CD14-positive monocyte (primary cell): ENCODE measurements around the gene SERINC4. TPM values are rescaled to one million over a fixed set of nuclear protein-coding genes. Genes with fewer than 3 reads are reported as not detected.

Source experiments
- DNase-seq, 3 donors: peaks; one replicate each; pipeline ENCODE4 v3.0.0-alpha.2; 2011 to 2022
- H2AFZ ChIP-seq: 2 replicates; pipeline ENCODE4 v1.6.0; 2012; ENCODE audit warnings: mild to moderate bottlenecking, low read depth, low read length, inconsistent platforms; ENCODE audit not compliant: insufficient read depth, poor library complexity, severe bottlenecking
- H3K27ac ChIP-seq, 2 donors: 1 replicate in 1 of 2; 2 replicates in 1 of 2; pipeline ENCODE4 v1.5.1; 2012 to 2013; ENCODE audit warnings: low read length in 2 of 2, control low read depth in 1 of 2, inconsistent platforms in 1 of 2, low read depth in 1 of 2, mild to moderate bottlenecking in 1 of 2
- H3K27me3 ChIP-seq, 2 donors: one replicate each; pipeline versions ENCODE4 v1.6.0 to v1.6.1; 2011 to 2013; ENCODE audit warnings: low read length in 2 of 2; ENCODE audit not compliant: control insufficient read depth in 2 of 2, insufficient read depth in 2 of 2
- H3K36me3 ChIP-seq, 2 donors: replicated peaks in 1 of 2; 1 replicate in 1 of 2; 2 replicates in 1 of 2; pipeline versions ENCODE4 v1.5.1 to v1.6.1; 2012 to 2013; ENCODE audit warnings: low read length in 2 of 2, control low read depth in 1 of 2, inconsistent platforms in 1 of 2, mild to moderate bottlenecking in 1 of 2; ENCODE audit not compliant: insufficient read depth in 2 of 2, control insufficient read depth in 1 of 2
- H3K4me1 ChIP-seq, 2 donors: 1 replicate in 1 of 2; 2 replicates in 1 of 2; pipeline versions ENCODE4 v1.5.1 to v1.6.1; 2012 to 2013; ENCODE audit warnings: low read length in 2 of 2, control low read depth in 1 of 2, inconsistent platforms in 1 of 2, mild to moderate bottlenecking in 1 of 2, moderate library complexity in 1 of 2; ENCODE audit not compliant: insufficient read depth in 2 of 2, control insufficient read depth in 1 of 2
- H3K4me2 ChIP-seq: replicated peaks from 2 replicates; pipeline ENCODE3; 2012; ENCODE audit warnings: low read length, moderate library complexity, mild to moderate bottlenecking; ENCODE audit not compliant: poor library complexity, severe bottlenecking; ENCODE audit errors: extremely low read depth
- H3K4me3 ChIP-seq, 3 experiments: fragments of 200-600 bp in 1 of 3; sonication (generic) in 1 of 3; replicated peaks in 1 of 3; 1 replicate in 2 of 3; 2 replicates in 1 of 3; pipeline ENCODE4 v1.5.1; 2011 to 2013; ENCODE audit warnings: low read length in 3 of 3, mild to moderate bottlenecking in 3 of 3, control low read depth in 2 of 3, low read depth in 2 of 3, inconsistent platforms in 1 of 3, moderate library complexity in 1 of 3
- H3K79me2 ChIP-seq: 2 replicates; pipeline ENCODE4 v1.6.0; 2012; ENCODE audit warnings: mild to moderate bottlenecking, control low read depth, inconsistent platforms, low read length, moderate library complexity; ENCODE audit not compliant: insufficient read depth
- H3K9ac ChIP-seq: 2 replicates; pipeline ENCODE4 v1.6.0; 2017; ENCODE audit warnings: low read length, mild to moderate bottlenecking; ENCODE audit not compliant: insufficient read depth, poor library complexity, severe bottlenecking
- H3K9me3 ChIP-seq, 2 donors: replicated peaks in 1 of 2; 1 replicate in 1 of 2; 2 replicates in 1 of 2; pipeline versions ENCODE4 v1.5.1 to v1.6.1; 2012 to 2013; ENCODE audit warnings: low read length in 2 of 2, control low read depth in 1 of 2; ENCODE audit not compliant: control insufficient read depth in 1 of 2, insufficient read depth in 1 of 2
- H4K20me1 ChIP-seq: 2 replicates; pipeline ENCODE4 v1.6.0; 2012; ENCODE audit warnings: mild to moderate bottlenecking, low read length, control low read depth, moderate library complexity; ENCODE audit not compliant: insufficient read depth
- H3K27ac Mint-ChIP-seq, 7 donors: one replicate each; pipeline ENCODE4 v1.8.0; 2020; ENCODE audit warnings: mild to moderate bottlenecking in 7 of 7, mixed read lengths in 7 of 7, moderate library complexity in 6 of 7, inconsistent platforms in 2 of 7
- H3K27me3 Mint-ChIP-seq, 3 donors: one replicate each; pipeline ENCODE4 v1.8.0; 2021 to 2022; ENCODE audit warnings: low read depth in 3 of 3, mild to moderate bottlenecking in 3 of 3, mixed read lengths in 3 of 3, moderate library complexity in 3 of 3, inconsistent platforms in 1 of 3
- H3K36me3 Mint-ChIP-seq, 2 donors: one replicate each; pipeline ENCODE4 v1.8.0; 2020; ENCODE audit warnings: mixed read lengths in 2 of 2, inconsistent platforms in 1 of 2, mild to moderate bottlenecking in 1 of 2
- H3K4me1 Mint-ChIP-seq: one replicate; pipeline ENCODE4 v1.8.0; 2020; ENCODE audit warnings: mild to moderate bottlenecking, mixed read lengths
- H3K4me3 Mint-ChIP-seq, 2 donors: one replicate each; pipeline ENCODE4 v1.8.0; 2020; ENCODE audit warnings: mild to moderate bottlenecking in 2 of 2, mixed read lengths in 2 of 2, moderate library complexity in 1 of 2
- H3K9me3 Mint-ChIP-seq, 7 donors: one replicate each; pipeline ENCODE4 v1.8.0; 2020 to 2022; ENCODE audit warnings: mixed read lengths in 7 of 7, mild to moderate bottlenecking in 6 of 7, moderate library complexity in 6 of 7, inconsistent platforms in 2 of 7
- CTCF ChIP-seq: fragments of 200-600 bp; IDR thresholded peaks from one replicate; pipeline ENCODE4 v1.8.0; 2022; ENCODE audit warnings: antibody characterized with exemption, mild to moderate bottlenecking
- WGBS: methylation state at CpG from one replicate; pipeline ENCODE4 v1.1.5; 2013; ENCODE audit warnings: missing lambda C conversion rate; ENCODE audit not compliant: insufficient coverage; 5-methylcytosine and 5-hydroxymethylcytosine counted together
- intact Hi-C, 2 donors: fragments of 100-400 bp; cut with micrococcal nuclease; formaldehyde crosslinking; loops; one replicate each; pipeline versions ENCODE4 v1.15.0 to v1.15.1; 2023
- polyA plus RNA-seq, 3 donors: library from polyadenylated mRNA; depleted of rRNA in 1 of 3; unstranded in 2 of 3; stranded (reverse) in 1 of 3; fragments of 300-500 nt in 2 of 3; fragments of >200 nt in 1 of 3; fragmentation: Illumina TruSeq in 2 of 3; gene quantifications; 1 replicate in 2 of 3; 2 replicates in 1 of 3; pipeline ENCODE4 v1.2.3, GENCODE V29; 2012 to 2021

The SERINC4 gene
- polyA plus RNA-seq, 3 donors, result 0.09 to 0.70 (median 0.56) TPM

GRCh38 chr15:43791993-43792760 is 7.8 kb downstream of the SERINC4 start, which contains the start of gene SERF2:
SERF2 (plus strand) TSS chr15:43792320; CDS start chr15:43792377, 57 bp downstream.
- Histone ChIP-seq H3K4me1 (peaks cover 21 to 27% of the 10 kb centered on the region in 2 donors), H3K9ac (peak within 1 kb of the TSS; percentile 100), H2AFZ (peak within 1 kb of the TSS; percentile 94), H4K20me1 (peaks cover 39% of the 10 kb centered on the region), H3K27me3 (no peaks in the 10 kb centered on the region), H3K4me3 (peak within 1 kb of the TSS; percentile 83 to 100 (median 100)), H3K36me3 (peaks cover 27 to 38% of the 10 kb centered on the region in 2 donors), H3K79me2 (peaks cover 40% of the 10 kb centered on the region), H3K4me2 (peak within 1 kb of the TSS; percentile 95), H3K27ac (peak within 1 kb of the TSS; percentile 98 to 100), H3K9me3 (no peaks in the 10 kb centered on the region)
- peak; percentile 98 to 100 (median 100) for DNase-seq
- Mint-ChIP-seq H3K9me3 (no peaks in the 10 kb centered on the region), H3K4me1 (peaks cover 35% of the 10 kb centered on the region), H3K36me3 (peaks cover 36 to 41% of the 10 kb centered on the region in 2 donors), H3K27ac (peak within 1 kb of the TSS; percentile 98 to 100 (median 99)), H3K27me3 (peaks cover 0 to 1% (median 0%) of the 10 kb centered on the region in 3 donors), H3K4me3 (peak within 1 kb of the TSS; percentile 95)
- no peak for TF ChIP-seq CTCF
- under 1% methylated on average over 58 of the region's 66 CpGs for WGBS
- intact Hi-C loops, result loop anchor here (5.0 kb wide), 2 partner anchors 35 to 45 kb away; partner anchors contain the start of genes WDR76 (in 2 of the 2) and PDIA3 (in 1 of the 2)

- Mint-ChIP-seq H3K9me3 (peaks cover 0 to 4% (median 0%) of the 10 kb centered on the region in 7 donors), H3K27ac (no peak overlapping the region), H3K27me3 (peaks cover 0 to 1% (median 0%) of the 10 kb centered on the region in 3 donors), H3K4me1 (peaks cover 20% of the 10 kb centered on the region), H3K4me3 (no peak overlapping the region), H3K36me3 (peaks cover 11 to 13% of the 10 kb centered on the region in 2 donors)
- peaks cover 23% of the 10 kb centered on the region for H3K79me2 ChIP-seq
- no peak overlapping the region for H3K27ac ChIP-seq
- no peak overlapping the region for H3K9ac ChIP-seq
- no peak for TF ChIP-seq CTCF
- no peaks in the 10 kb centered on the region for H3K27me3 ChIP-seq
- peaks cover 17% of the 10 kb centered on the region for H4K20me1 ChIP-seq
- no peak overlapping the region for H3K4me2 ChIP-seq
- H2AFZ ChIP-seq, result no peak overlapping the region
- no peaks in the 10 kb centered on the region for H3K9me3 ChIP-seq
- no peak for DNase-seq
- H3K36me3 ChIP-seq, result peaks cover 9 to 10% of the 10 kb centered on the region in 2 donors
- H3K4me1 ChIP-seq, result peaks cover 18 to 24% of the 10 kb centered on the region in 2 donors
- no CpG with 5 or more reads among the region's 3 CpGs for WGBS
- intact Hi-C loops, result no loop called here
- no peak overlapping the region for H3K4me3 ChIP-seq
Observed at GRCh38 chr15:43789409-43789808, 10.6 kb downstream of the SERINC4 start.
